PC-9 (cell line): ENCODE data around the gene RNU1-1. TPM values are rescaled to one million over a fixed set of nuclear protein-coding genes. Genes with fewer than 3 reads are reported as not detected.
"Not testable (repeated sequence)": the region's sequence is repeated elsewhere in the genome, so short reads cannot be mapped to it uniquely, and the experiment has no call there.

ENCODE experiments used
- Bru-seq: library from RNA; stranded (reverse); fragments of 400-500 nt; gene quantifications from one replicate; lab custom pipeline; 2021; lab: Mats Ljungman, UMichigan
- BruChase-seq, 2 experiments: library from RNA; stranded (reverse); fragments of 400-500 nt; gene quantifications; one replicate each; lab custom pipeline; 2021; lab: Mats Ljungman, UMichigan
- BruUV-seq: library from RNA; stranded (reverse); fragments of 400-500 nt; replicated peaks from 2 replicates; lab custom pipeline; 2021; lab: Mats Ljungman, UMichigan
- CTCF ChIA-PET: fragments of 300-600 bp; sonication (Branson Sonifier 250); formaldehyde crosslinking; loops from one replicate; lab custom pipeline; 2022; ENCODE audit warnings: antibody characterized with exemption; lab: Charles Lee
- POLR2A ChIA-PET: fragments of 300-600 bp; sonication (Branson Sonifier 250); formaldehyde crosslinking; loops from one replicate; lab custom pipeline; 2022; ENCODE audit warnings: antibody characterized with exemption; ENCODE audit not compliant: unreplicated experiment; lab: Charles Lee
- DNase-seq, 2 experiments: peaks; one replicate each; pipeline versions ENCODE4 v3.0.0 to v3.0.0-alpha.2; 2015 to 2022; ENCODE audit warnings: mixed read lengths in 1 of 2
- H2AFZ ChIP-seq: fragments of 200-600 bp; sonication (generic); 2 replicates; pipeline ENCODE4 v1.8.1; 2017; ENCODE audit warnings: antibody characterized with exemption
- H3F3A ChIP-seq: fragments of 200-600 bp; sonication (generic); 2 replicates; pipeline ENCODE4 v1.8.1; 2017; ENCODE audit warnings: antibody characterized with exemption, mild to moderate bottlenecking, low read depth; ENCODE audit not compliant: insufficient read depth
- H3K27ac ChIP-seq: fragments of 200-600 bp; sonication (generic); 2 replicates; pipeline ENCODE4 v1.6.1; 2016; ENCODE audit warnings: mixed run types
- H3K27me3 ChIP-seq: fragments of 200-600 bp; sonication (generic); 2 replicates; pipeline ENCODE4 v1.6.1; 2016; ENCODE audit warnings: low read depth, mixed run types; ENCODE audit not compliant: insufficient read depth
- H3K36me3 ChIP-seq: fragments of 200-600 bp; sonication (generic); 2 replicates; pipeline ENCODE4 v1.6.1; 2016; ENCODE audit warnings: low read depth, mixed run types
- H3K4me1 ChIP-seq: fragments of 200-600 bp; sonication (generic); replicated peaks from 2 replicates; pipeline ENCODE4 v1.6.1; 2016; ENCODE audit warnings: mixed run types; ENCODE audit not compliant: insufficient read depth
- H3K4me2 ChIP-seq: fragments of 200-600 bp; sonication (generic); 2 replicates; pipeline ENCODE4 v1.6.1; 2017; ENCODE audit warnings: mixed run types
- H3K4me3 ChIP-seq: fragments of 200-600 bp; sonication (generic); 2 replicates; pipeline ENCODE4 v1.6.1; 2016; ENCODE audit warnings: mixed run types
- H3K79me2 ChIP-seq: fragments of 200-600 bp; sonication (generic); 2 replicates; pipeline ENCODE4 v1.6.1; 2017; ENCODE audit warnings: low read depth, mixed run types
- H3K9me2 ChIP-seq: fragments of 200-600 bp; sonication (generic); 2 replicates; pipeline ENCODE4 v1.8.1; 2017; ENCODE audit warnings: mild to moderate bottlenecking; ENCODE audit not compliant: insufficient read depth
- H3K9me3 ChIP-seq: fragments of 200-600 bp; sonication (generic); 2 replicates; pipeline ENCODE4 v1.8.1; 2016; ENCODE audit warnings: low read depth; ENCODE audit not compliant: insufficient read depth
- H4K20me1 ChIP-seq: fragments of 200-600 bp; sonication (generic); 2 replicates; pipeline ENCODE4 v1.8.1; 2017; ENCODE audit not compliant: insufficient read depth
- intact Hi-C: fragments of 100-400 bp; cut with micrococcal nuclease; formaldehyde crosslinking; loops from one replicate; pipeline ENCODE4 v1.10.0; 2022; ENCODE audit not compliant: unreplicated experiment
- long read RNA-seq: library from polyadenylated mRNA; stranded (forward); transcript quantifications from one replicate; pipeline ENCODE4 v2.0.0, GENCODE V29; 2022
- total RNA-seq: library from RNA; stranded (reverse); gene quantifications from 2 replicates; pipeline ENCODE4 v1.2.3, GENCODE V29; 2021

The RNU1-1 gene
- total RNA-seq (1,333 and 3,235 TPM in 2 replicates), Bru-seq, nascent RNA (percentile 99 among the genes with signal in this experiment), BruChase-seq, experiment 1, labeled RNA remaining after a 2-hour chase (percentile 72 among the genes with signal in this experiment), BruChase-seq, experiment 2, labeled RNA remaining after a 6-hour chase (percentile 68 among the genes with signal in this experiment)
- long read RNA-seq = 0 reads

- DNase-seq = peak; percentile 48 to 68
- Histone ChIP-seq H3K4me3 (peak within 1 kb of the TSS; percentile 49; the same call in 1 of the 2 replicates), H3K27ac (peak within 1 kb of the TSS; percentile 56), H3K4me2 (peak within 1 kb of the TSS; percentile 66)
- H3K79me2 ChIP-seq, H3K4me1 ChIP-seq, H3K36me3 ChIP-seq, H3K9me2 ChIP-seq, H4K20me1 ChIP-seq, H3K27me3 ChIP-seq, H3F3A ChIP-seq, H3K9me3 ChIP-seq, intact Hi-C loops, H2AFZ ChIP-seq: not testable (repeated sequence)
- CTCF ChIA-PET = interaction anchor here (0.7 kb wide), 1 partner anchor 153 kb away, joined by 4 read pairs; no protein-coding TSS in a partner anchor
- POLR2A ChIA-PET = interaction anchor here (0.6 to 0.7 kb wide), 8 partner anchors 44 to 834 kb away, joined by 3 to 8 read pairs (median 4); partner anchors contain the start of genes FBXO42 and RNU1-2
- TSS peak; percentile 94 for BruUV-seq
These were observed at the start of gene RNU1-1 for GRCh38 chr1:16514107-16515055. TSS of gene RNU1-1 (minus strand) at chr1:16514285.

- H3K36me3 ChIP-seq, H3K79me2 ChIP-seq, intact Hi-C loops, H3K9me3 ChIP-seq, H3K4me1 ChIP-seq, H3K4me2 ChIP-seq, H3K27me3 ChIP-seq, H3F3A ChIP-seq, H3K9me2 ChIP-seq, H4K20me1 ChIP-seq, BruUV-seq, H3K4me3 ChIP-seq, H2AFZ ChIP-seq, H3K27ac ChIP-seq, DNase-seq, CTCF ChIA-PET, POLR2A ChIA-PET: not testable (repeated sequence)
These were observed 47.0 kb upstream of the RNU1-1 start for GRCh38 chr1:16561035-16561434.

- H3K79me2 ChIP-seq, H4K20me1 ChIP-seq, BruUV-seq, H3K4me3 ChIP-seq, H2AFZ ChIP-seq, H3F3A ChIP-seq, H3K27ac ChIP-seq, H3K9me3 ChIP-seq, H3K4me1 ChIP-seq, POLR2A ChIA-PET, intact Hi-C loops, H3K36me3 ChIP-seq, H3K4me2 ChIP-seq, DNase-seq, H3K27me3 ChIP-seq, CTCF ChIA-PET, H3K9me2 ChIP-seq: not testable (repeated sequence)
These were observed 46.4 kb upstream of the RNU1-1 start for GRCh38 chr1:16560498-16560897.

- intact Hi-C loops, H4K20me1 ChIP-seq, H3K9me2 ChIP-seq, DNase-seq, H3K36me3 ChIP-seq, H3K79me2 ChIP-seq, H3K4me2 ChIP-seq, H3K9me3 ChIP-seq, H3K27ac ChIP-seq, H3K4me1 ChIP-seq, CTCF ChIA-PET, H3F3A ChIP-seq, H2AFZ ChIP-seq, BruUV-seq, H3K27me3 ChIP-seq, H3K4me3 ChIP-seq: not testable (repeated sequence)
- POLR2A ChIA-PET = interaction anchor here (0.6 kb wide), 1 partner anchor 119 kb away, joined by 4 read pairs; no protein-coding TSS in a partner anchor
These were observed 45.6 kb upstream of the RNU1-1 start for GRCh38 chr1:16559688-16560087.

- H3K4me1 ChIP-seq, H3K27me3 ChIP-seq, H2AFZ ChIP-seq, intact Hi-C loops, H3K9me3 ChIP-seq, H3K4me3 ChIP-seq, CTCF ChIA-PET, H3K4me2 ChIP-seq, DNase-seq, H3K36me3 ChIP-seq, H3F3A ChIP-seq, H3K27ac ChIP-seq, H3K79me2 ChIP-seq, POLR2A ChIA-PET, BruUV-seq, H3K9me2 ChIP-seq, H4K20me1 ChIP-seq: not testable (repeated sequence)
These were observed 42.9 kb upstream of the RNU1-1 start for GRCh38 chr1:16557034-16557433.

GRCh38 chr1:16553244-16553643 lies 39.2 kb upstream of the RNU1-1 start:
- H3K4me1 ChIP-seq, H3K9me2 ChIP-seq, H3K36me3 ChIP-seq, H3K27ac ChIP-seq, H3F3A ChIP-seq, H4K20me1 ChIP-seq, intact Hi-C loops, H3K4me2 ChIP-seq, H3K79me2 ChIP-seq, POLR2A ChIA-PET, CTCF ChIA-PET, BruUV-seq, H3K27me3 ChIP-seq, H3K4me3 ChIP-seq, DNase-seq, H3K9me3 ChIP-seq, H2AFZ ChIP-seq: not testable (repeated sequence)
